ENCODE results near the gene RAB1B.

Gene RAB1B

GRCh38 chr11:66220566-66220935, 47.9 kb upstream of the RAB1B start:
- Histone ChIP-seq H3K36me3 (ENCODE audit: control insufficient read depth, low read length) (peaks cover 60% of the 10 kb centered on the region), H3K27ac (ENCODE audit: low read depth, low read length) (no peak overlapping the region), H3K4me3 (ENCODE audit: low read length) (no peak overlapping the region)

GRCh38 chr11:66221012-66221411, 47.4 kb upstream of the RAB1B start:
- peaks cover 4% of the 10 kb centered on the region for H3F3A ChIP-seq (ENCODE audit: control insufficient read depth, insufficient read depth)
- no peaks in the 10 kb centered on the region for H3K27me3 ChIP-seq (ENCODE audit: control insufficient read depth, low read length)
- peaks cover 6% of the 10 kb centered on the region for H3K4me1 ChIP-seq (ENCODE audit: control insufficient read depth, low read length)
- no peak overlapping the region for H3K27ac ChIP-seq (ENCODE audit: low read depth, low read length)
- no peaks in the 10 kb centered on the region for H3K9me3 ChIP-seq (ENCODE audit: control insufficient read depth, insufficient read depth, low read length)
- no peak for TF ChIP-seq CTCF (IDR thresholded peaks at IDR 0.05; ENCODE audit: low read depth, low read length, poor library complexity, severe bottlenecking)
- no peak for TF ChIP-seq EZH2phosphoT487 (IDR thresholded peaks at IDR 0.05; ENCODE audit: borderline replicate concordance, low read length)
- H3K9me2 ChIP-seq (replicated peaks; ENCODE audit: control insufficient read depth, low read length), result no peaks in the 10 kb centered on the region
- H3K79me2 ChIP-seq (ENCODE audit: control insufficient read depth, low read length), result no peaks in the 10 kb centered on the region
- H4K20me1 ChIP-seq (ENCODE audit: control insufficient read depth, insufficient read depth, low read depth, low read length), result no peaks in the 10 kb centered on the region
- peaks cover 58% of the 10 kb centered on the region for H3K36me3 ChIP-seq (ENCODE audit: control insufficient read depth, low read length)
- no peak overlapping the region for H3K4me2 ChIP-seq (ENCODE audit: low read length)
- H3K4me3 ChIP-seq (ENCODE audit: low read length), result no peak overlapping the region

More at GRCh38 chr11:66220566-66220935, 47.9 kb upstream of the RAB1B start:
- Histone ChIP-seq H3K4me2 (ENCODE audit: low read length) (no peak overlapping the region), H3K27me3 (ENCODE audit: control insufficient read depth, low read length) (no peaks in the 10 kb centered on the region), H3K9me2 (replicated peaks; ENCODE audit: control insufficient read depth, low read length) (no peaks in the 10 kb centered on the region), H4K20me1 (ENCODE audit: control insufficient read depth, insufficient read depth, low read depth, low read length) (no peaks in the 10 kb centered on the region), H3F3A (ENCODE audit: control insufficient read depth, insufficient read depth) (peaks cover 4% of the 10 kb centered on the region), H3K4me1 (ENCODE audit: control insufficient read depth, low read length) (peaks cover 6% of the 10 kb centered on the region), H3K9me3 (ENCODE audit: control insufficient read depth, insufficient read depth, low read length) (no peaks in the 10 kb centered on the region), H3K79me2 (ENCODE audit: control insufficient read depth, low read length) (no peaks in the 10 kb centered on the region)
- TF ChIP-seq EZH2phosphoT487 (IDR thresholded peaks at IDR 0.05; ENCODE audit: borderline replicate concordance, low read length) (no peak), CTCF (IDR thresholded peaks at IDR 0.05; ENCODE audit: low read depth, low read length, poor library complexity, severe bottlenecking) (no peak)

GRCh38 chr11:66221726-66222236, 46.7 kb upstream of the RAB1B start:
- Histone ChIP-seq H3K79me2 (ENCODE audit: control insufficient read depth, low read length) (no peaks in the 10 kb centered on the region), H3K27ac (ENCODE audit: low read depth, low read length) (no peak overlapping the region), H3K9me3 (ENCODE audit: control insufficient read depth, insufficient read depth, low read length) (no peaks in the 10 kb centered on the region), H3K36me3 (ENCODE audit: control insufficient read depth, low read length) (peaks cover 50% of the 10 kb centered on the region), H3K4me1 (ENCODE audit: control insufficient read depth, low read length) (peaks cover 6% of the 10 kb centered on the region), H3F3A (ENCODE audit: control insufficient read depth, insufficient read depth) (peaks cover 4% of the 10 kb centered on the region), H3K4me3 (ENCODE audit: low read length) (no peak overlapping the region), H4K20me1 (ENCODE audit: control insufficient read depth, insufficient read depth, low read depth, low read length) (no peaks in the 10 kb centered on the region), H3K27me3 (ENCODE audit: control insufficient read depth, low read length) (no peaks in the 10 kb centered on the region), H3K4me2 (ENCODE audit: low read length) (no peak overlapping the region), H3K9me2 (replicated peaks; ENCODE audit: control insufficient read depth, low read length) (no peaks in the 10 kb centered on the region)
- no peak for TF ChIP-seq EZH2phosphoT487 (IDR thresholded peaks at IDR 0.05; ENCODE audit: borderline replicate concordance, low read length)
- no peak for TF ChIP-seq CTCF (IDR thresholded peaks at IDR 0.05; ENCODE audit: low read depth, low read length, poor library complexity, severe bottlenecking)

Data from DOHH2 (cell line).